ENCODE results near the gene GIT2.

The GIT2 gene

DNA sequence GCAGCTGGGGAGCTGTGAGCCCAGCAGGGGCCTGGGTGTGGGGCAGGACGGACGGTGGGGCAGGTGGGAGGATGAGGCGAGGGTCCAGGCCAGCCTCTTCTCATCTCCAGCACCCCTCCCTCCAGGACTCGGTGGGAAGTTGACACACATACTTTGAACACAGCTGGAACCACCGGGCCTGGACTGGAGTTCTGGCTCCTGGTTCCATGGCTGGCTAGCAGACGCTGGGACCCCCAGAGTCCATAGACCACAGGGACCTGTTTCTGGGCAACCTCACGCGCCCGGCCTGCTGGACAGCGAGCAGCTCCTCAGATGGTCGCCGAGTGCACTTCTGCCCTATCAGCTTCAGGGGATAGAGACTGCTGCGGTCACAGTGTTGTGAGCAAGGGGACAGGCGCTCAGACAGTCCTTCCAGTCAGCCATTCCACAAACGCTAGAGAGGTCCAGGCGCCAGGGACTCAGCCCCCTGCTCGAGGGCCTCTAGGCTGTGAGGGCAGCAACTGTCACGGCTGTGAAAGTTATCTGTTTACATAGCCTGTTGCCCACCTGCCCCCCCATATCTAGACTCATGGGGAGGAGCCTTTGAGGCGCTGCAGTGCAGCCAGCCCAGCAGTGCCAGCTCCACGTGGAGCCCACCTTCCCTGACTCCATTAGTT, 70.9 kb downstream of the GIT2 start:
- no peak overlapping the region for H3K4me3 ChIP-seq (ENCODE audit: control insufficient read depth, low read depth, low read length)
- TF ChIP-seq, protein P1, sequence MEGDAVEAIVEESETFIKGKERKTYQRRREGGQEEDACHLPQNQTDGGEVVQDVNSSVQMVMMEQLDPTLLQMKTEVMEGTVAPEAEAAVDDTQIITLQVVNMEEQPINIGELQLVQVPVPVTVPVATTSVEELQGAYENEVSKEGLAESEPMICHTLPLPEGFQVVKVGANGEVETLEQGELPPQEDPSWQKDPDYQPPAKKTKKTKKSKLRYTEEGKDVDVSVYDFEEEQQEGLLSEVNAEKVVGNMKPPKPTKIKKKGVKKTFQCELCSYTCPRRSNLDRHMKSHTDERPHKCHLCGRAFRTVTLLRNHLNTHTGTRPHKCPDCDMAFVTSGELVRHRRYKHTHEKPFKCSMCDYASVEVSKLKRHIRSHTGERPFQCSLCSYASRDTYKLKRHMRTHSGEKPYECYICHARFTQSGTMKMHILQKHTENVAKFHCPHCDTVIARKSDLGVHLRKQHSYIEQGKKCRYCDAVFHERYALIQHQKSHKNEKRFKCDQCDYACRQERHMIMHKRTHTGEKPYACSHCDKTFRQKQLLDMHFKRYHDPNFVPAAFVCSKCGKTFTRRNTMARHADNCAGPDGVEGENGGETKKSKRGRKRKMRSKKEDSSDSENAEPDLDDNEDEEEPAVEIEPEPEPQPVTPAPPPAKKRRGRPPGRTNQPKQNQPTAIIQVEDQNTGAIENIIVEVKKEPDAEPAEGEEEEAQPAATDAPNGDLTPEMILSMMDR (IDR thresholded peaks at IDR 0.05; ENCODE audit: control insufficient read depth, insufficient read depth, low read depth, low read length, missing control alignments): no peak
- no peak for DNase-seq (ENCODE audit: low read depth)

DNA sequence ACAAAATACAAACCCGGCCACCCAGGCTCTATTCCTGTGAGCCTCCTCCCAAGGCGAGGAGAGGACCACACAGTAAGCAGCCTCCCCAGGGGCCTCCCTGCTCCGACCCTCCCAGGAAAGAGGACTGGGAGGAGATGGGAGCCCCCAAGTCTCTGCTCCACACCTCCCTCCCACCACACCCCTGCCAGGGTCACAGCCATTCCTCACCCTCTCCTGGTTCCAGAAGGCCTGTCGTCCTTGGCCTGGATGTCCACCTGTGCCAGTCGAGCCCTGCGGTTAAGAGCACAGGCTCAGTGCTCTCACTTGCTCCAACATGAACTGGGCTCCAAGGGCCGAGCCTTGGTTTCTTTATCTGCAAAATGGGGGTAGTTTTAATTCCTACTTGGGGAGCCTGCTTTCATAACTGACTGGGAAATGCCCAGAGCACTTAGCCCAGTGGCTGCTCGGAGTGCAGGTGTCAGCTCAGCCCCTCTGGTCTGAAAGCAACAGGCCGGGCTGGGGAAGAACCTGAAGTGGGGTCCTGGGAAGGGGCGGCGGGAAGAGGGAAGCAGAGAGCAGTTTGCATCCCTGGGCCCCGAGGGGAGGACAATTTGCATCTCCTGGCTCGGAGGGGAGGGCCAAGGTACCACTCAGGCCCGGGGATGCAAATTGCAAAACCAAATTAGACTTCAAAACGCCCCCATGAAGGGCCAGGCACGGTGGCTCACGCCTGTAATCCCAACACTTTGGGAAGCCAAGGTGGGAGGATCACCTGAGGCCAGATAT, 72.5 kb downstream of the GIT2 start:
- no peak overlapping the region for H3K4me3 ChIP-seq (ENCODE audit: control insufficient read depth, low read depth, low read length)
- TF ChIP-seq, protein P1 (IDR thresholded peaks at IDR 0.05; ENCODE audit: control insufficient read depth, insufficient read depth, low read depth, low read length, missing control alignments): no peak
- no peak for DNase-seq (ENCODE audit: low read depth)

GRCh38 chr12:109923038-109923437, 73.1 kb downstream of the GIT2 start:
- TF ChIP-seq, protein P1 (IDR thresholded peaks at IDR 0.05; ENCODE audit: control insufficient read depth, insufficient read depth, low read depth, low read length, missing control alignments): no peak
- H3K4me3 ChIP-seq (ENCODE audit: control insufficient read depth, low read depth, low read length): no peak overlapping the region
- DNase-seq (ENCODE audit: low read depth): no peak

- TF ChIP-seq, protein P1 (IDR thresholded peaks at IDR 0.05; ENCODE audit: control insufficient read depth, insufficient read depth, low read depth, low read length, missing control alignments): no peak
- DNase-seq (ENCODE audit: low read depth): no peak
- H3K4me3 ChIP-seq (ENCODE audit: control insufficient read depth, low read depth, low read length): no peak overlapping the region
Observed at GRCh38 chr12:109921982-109922381, 74.2 kb downstream of the GIT2 start.

- no peak for DNase-seq (ENCODE audit: low read depth)
- H3K4me3 ChIP-seq (ENCODE audit: control insufficient read depth, low read depth, low read length): no peak overlapping the region
- TF ChIP-seq, protein P1 (IDR thresholded peaks at IDR 0.05; ENCODE audit: control insufficient read depth, insufficient read depth, low read depth, low read length, missing control alignments): no peak
Observed at GRCh38 chr12:109920261-109920780, 75.8 kb downstream of the GIT2 start.

DNA sequence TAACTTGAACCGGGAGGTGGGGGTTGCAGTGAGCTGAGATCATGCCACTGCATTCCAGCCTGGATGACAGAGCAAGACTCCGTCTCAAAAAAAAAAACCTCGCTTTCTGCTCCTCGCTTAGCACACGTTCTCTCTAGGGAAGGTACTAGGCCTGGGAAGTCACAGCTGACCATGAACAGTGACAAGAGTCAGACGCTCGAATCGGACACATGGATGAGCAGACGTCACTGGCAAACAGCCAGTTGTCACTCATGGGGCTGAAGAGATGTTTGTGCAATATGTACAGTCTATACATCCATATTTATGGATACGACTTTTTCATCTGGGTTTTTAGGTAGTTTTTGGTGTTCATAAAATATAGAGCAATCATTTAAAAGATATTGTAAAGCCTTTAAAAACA, 76.7 kb downstream of the GIT2 start:
- no peak overlapping the region for H3K4me3 ChIP-seq (ENCODE audit: control insufficient read depth, low read depth, low read length)
- TF ChIP-seq, protein P1 (IDR thresholded peaks at IDR 0.05; ENCODE audit: control insufficient read depth, insufficient read depth, low read depth, low read length, missing control alignments): no peak
- no peak for DNase-seq (ENCODE audit: low read depth)

Data from AG09309 (cell line).